Measurements from ENCODE around the gene GOLPH3L. TPM values are rescaled to one million over a fixed set of nuclear protein-coding genes. Genes with fewer than 3 reads are reported as not detected.
"Not testable (repeated sequence)": the region's sequence is repeated elsewhere in the genome, so short reads cannot be mapped to it uniquely, and the experiment has no call there.

Gene GOLPH3L
- total RNA-seq, 1 donor from 2014 or later: 26.6 TPM

GRCh38 chr1:150604226-150604588, 92.7 kb downstream of the GOLPH3L start:
- Mint-ChIP-seq H3K4me3 (no peak overlapping the region), H3K27me3 (ENCODE audit: low read depth) (no peaks in the 10 kb centered on the region), H3K27ac (peak overlapping the region; percentile 93), H3K36me3 (peaks cover 7% of the 10 kb centered on the region), H3K9me3 (no peaks in the 10 kb centered on the region), H3K4me1 (peaks cover 11% of the 10 kb centered on the region)
- no peak for TF ChIP-seq CTCF (IDR thresholded peaks at IDR 0.05; ENCODE audit: unreplicated experiment)
- DNase-seq (ENCODE audit: low spot score in 2 of 2, unreplicated experiment in 2 of 2): no peak

DNA sequence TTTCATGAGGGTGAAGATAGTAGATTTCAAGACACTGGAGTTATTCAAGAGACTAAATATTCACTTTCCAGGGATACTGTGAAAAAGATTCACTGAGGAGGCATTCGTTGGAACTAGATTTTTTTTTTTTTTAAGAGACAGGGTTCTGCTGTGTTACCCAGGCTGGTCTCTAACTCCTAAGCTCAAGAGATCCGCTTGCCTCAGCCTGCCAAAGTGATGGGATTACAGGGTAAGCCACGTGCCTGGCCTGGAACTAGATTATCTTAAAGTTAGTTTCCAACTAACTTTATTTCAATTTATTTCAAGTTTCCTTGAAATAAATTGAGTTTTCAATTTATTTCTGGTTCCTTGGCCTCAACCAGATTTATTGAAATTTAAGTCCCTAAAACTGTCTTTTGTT, 93.2 kb downstream of the GOLPH3L start:
- H3K27ac Mint-ChIP-seq: peak overlapping the region; percentile 19
- no peaks in the 10 kb centered on the region for H3K9me3 Mint-ChIP-seq
- no peak for DNase-seq (ENCODE audit: low spot score in 2 of 2, unreplicated experiment in 2 of 2)
- H3K4me1 Mint-ChIP-seq: peaks cover 11% of the 10 kb centered on the region
- TF ChIP-seq CTCF (IDR thresholded peaks at IDR 0.05; ENCODE audit: unreplicated experiment): no peak
- no peaks in the 10 kb centered on the region for H3K27me3 Mint-ChIP-seq (ENCODE audit: low read depth)
- H3K36me3 Mint-ChIP-seq: peaks cover 7% of the 10 kb centered on the region
- H3K4me3 Mint-ChIP-seq: no peak overlapping the region

DNA sequence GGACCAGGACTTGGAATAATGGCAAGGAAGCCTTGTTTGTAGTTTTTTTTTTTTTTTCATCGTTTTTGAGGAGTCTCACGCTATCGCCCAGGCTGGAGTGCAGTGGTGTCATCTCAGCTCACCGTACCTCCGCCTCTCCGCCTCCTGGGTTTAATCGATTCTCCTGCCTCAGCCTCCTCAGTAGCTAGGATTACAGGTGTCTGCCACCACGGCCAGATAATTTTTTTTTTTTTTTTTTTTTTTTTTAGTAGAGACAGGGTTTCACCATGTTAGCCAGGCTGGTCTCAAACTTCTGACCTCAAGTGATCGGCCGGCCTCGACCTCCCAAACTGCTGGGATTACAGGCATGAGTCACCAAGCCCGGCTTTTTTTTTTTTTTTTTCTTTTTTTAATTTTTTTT, 94.6 kb downstream of the GOLPH3L start:
- H3K36me3 Mint-ChIP-seq; H3K27ac Mint-ChIP-seq; H3K27me3 Mint-ChIP-seq (ENCODE audit: low read depth); H3K4me3 Mint-ChIP-seq; H3K9me3 Mint-ChIP-seq; DNase-seq (ENCODE audit: low spot score in 2 of 2, unreplicated experiment in 2 of 2): not testable (repeated sequence)
- peaks cover 11% of the 10 kb centered on the region for H3K4me1 Mint-ChIP-seq

DNA sequence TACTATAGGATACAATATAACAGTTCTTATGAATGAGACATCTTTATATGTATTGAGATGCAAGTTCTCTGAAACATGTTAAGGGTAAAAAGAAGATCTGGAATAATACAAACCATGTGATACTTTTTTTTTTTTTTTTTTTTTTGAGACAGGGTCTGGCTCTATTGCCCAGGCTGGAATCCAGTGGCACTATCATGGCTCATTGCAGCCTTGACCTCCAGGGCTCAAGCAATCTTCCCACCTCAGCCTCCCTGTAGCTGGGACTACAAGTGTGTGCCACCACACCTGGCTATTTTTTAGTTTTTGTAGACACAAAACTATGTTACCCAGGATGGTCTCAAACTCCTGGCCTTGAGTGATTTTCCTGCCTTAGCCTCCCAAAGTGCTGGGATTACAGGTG, 95.4 kb downstream of the GOLPH3L start:
- Mint-ChIP-seq H3K9me3 (no peaks in the 10 kb centered on the region), H3K27me3 (ENCODE audit: low read depth) (no peaks in the 10 kb centered on the region), H3K4me1 (peaks cover 11% of the 10 kb centered on the region), H3K36me3 (peaks cover 7% of the 10 kb centered on the region), H3K4me3 (no peak overlapping the region), H3K27ac (no peak overlapping the region)
- no peak for DNase-seq (ENCODE audit: low spot score in 2 of 2, unreplicated experiment in 2 of 2)
- TF ChIP-seq CTCF (IDR thresholded peaks at IDR 0.05; ENCODE audit: unreplicated experiment): no peak

GRCh38 chr1:150598346-150598745, 98.6 kb downstream of the GOLPH3L start:
- not testable (repeated sequence) for H3K27me3 Mint-ChIP-seq (ENCODE audit: low read depth); H3K27ac Mint-ChIP-seq; H3K9me3 Mint-ChIP-seq; H3K4me1 Mint-ChIP-seq; H3K4me3 Mint-ChIP-seq; DNase-seq (ENCODE audit: low spot score in 2 of 2, unreplicated experiment in 2 of 2)
- H3K36me3 Mint-ChIP-seq: peaks cover 12% of the 10 kb centered on the region

DNA sequence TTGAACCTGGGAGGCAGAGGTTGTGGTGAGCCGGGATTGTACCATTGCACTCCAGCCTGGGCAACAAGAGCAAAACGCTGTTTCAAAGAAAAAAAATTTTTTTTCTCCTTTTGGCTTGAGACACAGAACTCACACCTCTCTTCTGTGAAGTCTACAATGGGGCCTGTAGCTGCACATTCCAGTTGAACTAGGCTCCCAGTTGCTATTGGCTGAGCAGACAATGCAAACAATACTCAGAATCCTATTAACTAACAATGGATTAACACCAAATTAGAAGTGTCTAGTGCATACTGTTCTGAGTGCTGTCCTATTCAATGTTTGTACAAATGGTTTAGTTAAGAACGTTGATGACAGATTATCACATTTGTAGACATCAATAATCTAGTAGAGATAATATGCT, 100.0 kb downstream of the GOLPH3L start:
- peaks cover 13% of the 10 kb centered on the region for H3K36me3 Mint-ChIP-seq
- H3K4me3 Mint-ChIP-seq: no peak overlapping the region
- H3K27me3 Mint-ChIP-seq (ENCODE audit: low read depth): no peaks in the 10 kb centered on the region
- no peak for DNase-seq (ENCODE audit: low spot score in 2 of 2, unreplicated experiment in 2 of 2)
- H3K9me3 Mint-ChIP-seq: peaks cover 3% of the 10 kb centered on the region
- no peak for TF ChIP-seq CTCF (IDR thresholded peaks at IDR 0.05; ENCODE audit: unreplicated experiment)
- no peaks in the 10 kb centered on the region for H3K4me1 Mint-ChIP-seq
- no peak overlapping the region for H3K27ac Mint-ChIP-seq

Other genes starting within 250 kb of the GOLPH3L start
- 31.7 to 33.3 TPM (median 32.6 TPM) in 3 replicates for gene TARS2, start 209.7 kb downstream of the GOLPH3L start, total RNA-seq
- gene ECM1, start 189.0 kb downstream of the GOLPH3L start, total RNA-seq: 4.9 to 5.0 TPM (median 4.9 TPM) in 3 replicates
- 1.2 to 1.9 TPM (median 1.7 TPM) in 3 replicates for gene FALEC, start 181.4 kb downstream of the GOLPH3L start, total RNA-seq
- gene ADAMTSL4, start 147.7 kb downstream of the GOLPH3L start, total RNA-seq: 16.1 to 18.0 TPM (median 16.6 TPM) in 3 replicates
- 257 to 268 TPM (median 262 TPM) in 3 replicates for gene MCL1, start 117.5 kb downstream of the GOLPH3L start, total RNA-seq
- gene ENSA, start 67.5 kb downstream of the GOLPH3L start, total RNA-seq: 115 to 117 TPM (median 117 TPM) in 3 replicates
- gene HORMAD1, start 23.7 kb upstream of the GOLPH3L start, total RNA-seq: not detected in 3 replicates
- 2.1 to 3.1 TPM (median 2.6 TPM) in 3 replicates for gene CTSS, start 68.6 kb upstream of the GOLPH3L start, total RNA-seq
- gene CTSK, start 111.1 kb upstream of the GOLPH3L start, total RNA-seq: 24.3 to 28.3 TPM (median 27.5 TPM) in 3 replicates
- 56.1 to 58.4 TPM (median 57.3 TPM) in 3 replicates for gene ARNT, start 179.4 kb upstream of the GOLPH3L start, total RNA-seq
- gene CTXND2, start 190.0 kb upstream of the GOLPH3L start, total RNA-seq: not detected in 3 replicates
- gene SETDB1, start 229.2 kb upstream of the GOLPH3L start, total RNA-seq: 101 to 103 TPM (median 101 TPM) in 3 replicates

All from mesothelial cell of epicardium (in vitro differentiated cells).